Osteocyte (in vitro differentiated cells): ENCODE results near the gene FUOM. TPM values are rescaled to one million over a fixed set of nuclear protein-coding genes. Genes with fewer than 3 reads are reported as not detected.
A peak's percentile ranks its signal among the peaks of the same experiment; 100 is the strongest.

Source experiments
- DNase-seq: peaks from one replicate; pipeline ENCODE4 v3.0.0; 2021; ENCODE audit warnings: mixed read lengths; ENCODE audit not compliant: unreplicated experiment; ENCODE audit errors: extremely low spot score
- H3K27ac Mint-ChIP-seq: one replicate; pipeline ENCODE4 v1.8.0; 2021; ENCODE audit warnings: mild to moderate bottlenecking, mixed read lengths; ENCODE audit not compliant: unreplicated experiment
- H3K27me3 Mint-ChIP-seq: one replicate; pipeline ENCODE4 v1.8.0; 2021; ENCODE audit warnings: mixed read lengths; ENCODE audit not compliant: unreplicated experiment
- H3K36me3 Mint-ChIP-seq: one replicate; pipeline ENCODE4 v1.8.0; 2021; ENCODE audit warnings: mixed read lengths; ENCODE audit not compliant: unreplicated experiment
- H3K4me1 Mint-ChIP-seq: one replicate; pipeline ENCODE4 v1.8.0; 2021; ENCODE audit warnings: mixed read lengths; ENCODE audit not compliant: unreplicated experiment
- H3K4me3 Mint-ChIP-seq: one replicate; pipeline ENCODE4 v1.8.0; 2021; ENCODE audit warnings: mild to moderate bottlenecking, moderate library complexity, mixed read lengths; ENCODE audit not compliant: unreplicated experiment
- H3K9me3 Mint-ChIP-seq: one replicate; pipeline ENCODE4 v1.8.0; 2021; ENCODE audit warnings: mixed read lengths; ENCODE audit not compliant: unreplicated experiment
- total RNA-seq: library from RNA; stranded (reverse); gene quantifications from 2 replicates; pipeline ENCODE4 v1.2.1, GENCODE V29; 2021
- TF ChIP-seq, protein P1 (sequence below): fragments of 200-600 bp; sonication (generic); IDR thresholded peaks from 2 replicates; pipeline ENCODE4 v1.5.0; 2021; ENCODE audit warnings: antibody characterized with exemption, mild to moderate bottlenecking, moderate library complexity

The FUOM gene
- total RNA-seq, 1 donor from 2014 or later, result 24.0 TPM

DNA sequence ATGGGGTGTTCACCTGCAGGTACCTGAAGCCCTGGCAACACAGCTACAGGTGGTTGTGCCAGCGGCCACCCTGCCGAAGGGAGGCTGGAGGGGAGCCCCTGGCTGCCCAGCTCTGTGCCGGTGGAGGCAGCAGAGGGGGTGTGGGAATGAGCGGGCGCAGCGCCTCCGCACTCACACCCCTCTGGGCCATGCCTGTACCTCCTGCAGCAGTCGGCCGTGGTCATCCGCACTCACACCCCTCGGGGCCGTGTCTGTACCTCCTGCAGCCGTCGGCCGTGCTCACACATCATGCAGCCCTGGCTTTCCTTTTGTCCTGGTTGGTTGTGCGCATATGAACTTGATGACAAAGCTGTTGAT lies 47.4 kb downstream of the FUOM start:
- Mint-ChIP-seq H3K27ac (no peak overlapping the region), H3K27me3 (no peaks in the 10 kb centered on the region), H3K36me3 (peaks cover 12% of the 10 kb centered on the region), H3K4me3 (peak overlapping the region; percentile 22), H3K4me1 (peaks cover 16% of the 10 kb centered on the region), H3K9me3 (no peaks in the 10 kb centered on the region)
- TF ChIP-seq, protein P1, sequence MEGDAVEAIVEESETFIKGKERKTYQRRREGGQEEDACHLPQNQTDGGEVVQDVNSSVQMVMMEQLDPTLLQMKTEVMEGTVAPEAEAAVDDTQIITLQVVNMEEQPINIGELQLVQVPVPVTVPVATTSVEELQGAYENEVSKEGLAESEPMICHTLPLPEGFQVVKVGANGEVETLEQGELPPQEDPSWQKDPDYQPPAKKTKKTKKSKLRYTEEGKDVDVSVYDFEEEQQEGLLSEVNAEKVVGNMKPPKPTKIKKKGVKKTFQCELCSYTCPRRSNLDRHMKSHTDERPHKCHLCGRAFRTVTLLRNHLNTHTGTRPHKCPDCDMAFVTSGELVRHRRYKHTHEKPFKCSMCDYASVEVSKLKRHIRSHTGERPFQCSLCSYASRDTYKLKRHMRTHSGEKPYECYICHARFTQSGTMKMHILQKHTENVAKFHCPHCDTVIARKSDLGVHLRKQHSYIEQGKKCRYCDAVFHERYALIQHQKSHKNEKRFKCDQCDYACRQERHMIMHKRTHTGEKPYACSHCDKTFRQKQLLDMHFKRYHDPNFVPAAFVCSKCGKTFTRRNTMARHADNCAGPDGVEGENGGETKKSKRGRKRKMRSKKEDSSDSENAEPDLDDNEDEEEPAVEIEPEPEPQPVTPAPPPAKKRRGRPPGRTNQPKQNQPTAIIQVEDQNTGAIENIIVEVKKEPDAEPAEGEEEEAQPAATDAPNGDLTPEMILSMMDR, result no peak
- no peak for DNase-seq

DNA sequence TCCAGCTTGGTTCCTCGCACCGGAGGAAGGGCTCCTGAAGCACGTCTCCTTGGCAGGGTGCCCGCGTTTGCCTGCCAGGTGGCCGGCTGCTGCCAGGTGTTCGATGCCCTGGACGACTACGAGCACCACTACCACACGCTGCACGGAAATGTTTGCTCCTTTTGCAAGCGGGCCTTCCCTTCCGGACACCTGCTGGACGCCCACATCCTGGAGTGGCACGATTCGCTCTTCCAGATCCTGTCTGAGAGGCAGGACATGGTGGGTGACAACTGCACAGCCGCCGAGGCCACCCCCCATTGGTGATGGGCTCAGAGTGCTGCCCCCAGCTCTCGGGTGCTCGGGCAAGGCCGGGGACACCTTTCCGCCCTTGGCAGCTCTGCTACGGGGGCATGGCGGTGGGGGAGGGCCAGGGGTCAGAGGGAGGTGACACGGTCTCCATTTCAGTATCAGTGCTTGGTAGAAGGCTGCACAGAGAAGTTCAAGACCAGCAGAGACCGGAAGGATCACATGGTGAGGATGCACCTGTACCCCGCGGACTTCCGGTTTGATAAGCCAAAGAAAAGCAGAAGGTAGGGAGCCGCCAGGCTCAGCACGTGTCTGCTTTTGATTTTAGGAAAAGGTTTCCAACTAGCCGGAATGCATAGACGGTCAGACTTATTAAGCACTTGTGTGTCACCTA lies 48.0 kb downstream of the FUOM start:
- Mint-ChIP-seq H3K36me3 (peaks cover 13% of the 10 kb centered on the region), H3K9me3 (no peaks in the 10 kb centered on the region), H3K4me3 (peak overlapping the region; percentile 42), H3K27ac (no peak overlapping the region), H3K27me3 (no peaks in the 10 kb centered on the region), H3K4me1 (peaks cover 17% of the 10 kb centered on the region)
- no peak for DNase-seq
- TF ChIP-seq, protein P1, result no peak

DNA sequence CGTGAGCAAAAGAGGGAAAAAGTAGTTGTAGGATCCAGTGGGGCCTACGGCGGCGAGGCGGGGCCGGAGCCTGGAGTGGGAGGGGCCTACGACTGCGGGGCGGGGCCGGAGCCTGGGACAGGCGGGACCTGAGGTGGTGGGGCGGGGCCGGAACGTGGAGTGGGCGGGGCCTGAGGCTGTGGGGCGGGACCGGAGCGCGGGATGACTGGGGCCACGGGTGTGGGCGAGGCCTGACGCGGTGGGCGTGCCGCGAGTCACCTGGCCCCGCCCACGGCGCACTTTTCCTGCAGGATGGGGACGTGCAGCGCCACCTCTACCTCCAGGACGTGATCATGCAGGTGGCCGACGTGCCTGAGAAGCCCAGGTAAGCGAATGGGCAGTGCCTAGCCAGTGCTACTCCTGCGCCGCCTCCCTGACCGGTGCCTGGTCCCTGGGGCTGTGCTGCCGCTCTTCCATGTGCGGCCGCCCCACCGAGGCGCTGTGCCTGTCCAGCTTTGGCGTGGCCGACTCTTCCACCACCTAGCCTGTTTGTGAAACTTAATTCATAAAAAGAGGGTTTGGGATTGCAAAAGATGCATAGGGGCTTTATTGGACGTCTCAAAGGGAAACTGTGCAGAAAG lies 48.6 kb downstream of the FUOM start:
- H3K9me3 Mint-ChIP-seq, result no peaks in the 10 kb centered on the region
- TF ChIP-seq, protein P1, result no peak
- peaks cover 17% of the 10 kb centered on the region for H3K4me1 Mint-ChIP-seq
- peak; percentile 97 for DNase-seq
- H3K36me3 Mint-ChIP-seq, result peaks cover 13% of the 10 kb centered on the region
- H3K27me3 Mint-ChIP-seq, result no peaks in the 10 kb centered on the region
- no peak overlapping the region for H3K27ac Mint-ChIP-seq
- H3K4me3 Mint-ChIP-seq, result peak overlapping the region; percentile 68

DNA sequence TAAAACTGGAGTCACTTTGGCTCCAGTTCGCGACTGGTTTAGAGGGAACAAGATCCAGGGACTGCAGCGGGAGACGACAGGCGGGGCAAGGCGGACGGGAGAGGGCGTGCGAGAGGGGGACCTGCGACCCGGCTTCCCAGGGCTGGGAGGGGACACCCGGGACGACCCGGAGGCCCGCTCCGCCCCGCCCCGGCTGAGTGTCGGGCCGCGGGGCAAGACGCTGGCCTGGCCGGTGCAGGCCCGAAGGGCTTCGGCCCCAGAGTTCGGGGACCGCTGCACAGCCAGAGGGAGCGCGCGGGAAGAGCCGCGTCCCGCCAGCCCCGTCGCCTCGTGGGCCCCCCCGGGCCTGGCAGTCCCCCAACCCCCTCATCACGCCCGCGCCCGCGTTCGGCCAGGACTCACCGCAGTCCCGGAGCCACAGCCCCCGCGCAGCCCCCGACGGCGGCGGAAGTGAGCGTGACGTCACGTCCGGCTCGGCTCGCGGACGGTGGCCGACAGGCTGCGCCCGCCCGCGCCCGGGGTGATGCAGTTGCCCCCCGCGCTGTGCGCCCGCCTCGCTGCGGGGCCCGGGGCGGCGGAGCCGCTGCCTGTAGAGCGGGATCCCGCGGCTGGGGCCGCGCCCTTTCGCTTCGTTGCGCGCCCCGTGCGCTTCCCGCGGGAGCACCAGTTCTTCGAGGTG lies 49.3 kb downstream of the FUOM start, which contains the start of the genes TUBGCP2 and ZNF511:
Gene TUBGCP2 (minus strand): TSS at position 452 of the 679 bp plus-strand sequence. CDS start 5,931 bp downstream, outside the sequence.
Gene ZNF511 (plus strand): TSS at position 494 of the 679 bp plus-strand sequence. CDS start 30 bp downstream, at position 524.
- TF ChIP-seq, protein P1, result no peak
- H3K36me3 Mint-ChIP-seq, result peaks cover 13% of the 10 kb centered on the region
- no peaks in the 10 kb centered on the region for H3K9me3 Mint-ChIP-seq
- H3K27me3 Mint-ChIP-seq, result no peaks in the 10 kb centered on the region
- H3K27ac Mint-ChIP-seq, result peak within 1 kb of the TSS; percentile 97
- H3K4me1 Mint-ChIP-seq, result peaks cover 17% of the 10 kb centered on the region
- peak; percentile 95 for DNase-seq
- H3K4me3 Mint-ChIP-seq, result peak within 1 kb of the TSS; percentile 90
